H9 (cell line): Measurements from ENCODE around the gene ZNF562. TPM values are rescaled to one million over a fixed set of nuclear protein-coding genes. Genes with fewer than 3 reads are reported as not detected.
"Not testable (repeated sequence)": the region's sequence is repeated elsewhere in the genome, so short reads cannot be mapped to it uniquely, and the experiment has no call there.

ENCODE experiments used
- DNase-seq: peaks from one replicate; pipeline ENCODE4 v3.0.0-alpha.2; 2017
- H2AFZ ChIP-seq: one replicate; pipeline ENCODE4 v1.6.1; 2013; ENCODE audit warnings: mild to moderate bottlenecking, low read length, control low read depth, moderate library complexity
- H2AK5ac ChIP-seq: 2 replicates; pipeline ENCODE4 v1.6.1; 2013; ENCODE audit warnings: low read length, control low read depth, mixed read lengths; ENCODE audit not compliant: insufficient read length
- H2BK120ac ChIP-seq: one replicate; pipeline ENCODE4 v1.6.1; 2013; ENCODE audit warnings: low read depth, mild to moderate bottlenecking, low read length, control low read depth, inconsistent platforms; ENCODE audit not compliant: poor library complexity, severe bottlenecking
- H2BK12ac ChIP-seq: 2 replicates; pipeline ENCODE4 v1.6.1; 2013; ENCODE audit warnings: low read length, control low read depth, mixed read lengths, low read depth; ENCODE audit not compliant: insufficient read length
- H2BK15ac ChIP-seq: 2 replicates; pipeline ENCODE4 v1.6.1; 2013; ENCODE audit warnings: low read depth, low read length, control low read depth
- H2BK20ac ChIP-seq: one replicate; pipeline ENCODE4 v1.6.1; 2013; ENCODE audit warnings: low read depth, mild to moderate bottlenecking, low read length, control low read depth, inconsistent platforms; ENCODE audit not compliant: poor library complexity, severe bottlenecking
- H2BK5ac ChIP-seq: 2 replicates; pipeline ENCODE4 v1.6.1; 2013; ENCODE audit warnings: low read length, control low read depth, mixed read lengths; ENCODE audit not compliant: insufficient read length
- H3K14ac ChIP-seq: 2 replicates; pipeline ENCODE4 v1.6.1; 2013; ENCODE audit warnings: low read length, control low read depth; ENCODE audit not compliant: insufficient read depth
- H3K18ac ChIP-seq: 2 replicates; pipeline ENCODE4 v1.6.1; 2013; ENCODE audit warnings: low read depth, mild to moderate bottlenecking, mixed read lengths, low read length, control low read depth; ENCODE audit not compliant: insufficient read length
- H3K23ac ChIP-seq: 2 replicates; pipeline ENCODE4 v1.6.1; 2013; ENCODE audit warnings: low read length, control low read depth, mixed read lengths, low read depth; ENCODE audit not compliant: insufficient read length
- H3K23me2 ChIP-seq: 2 replicates; pipeline ENCODE4 v1.6.1; 2013; ENCODE audit warnings: low read depth, mild to moderate bottlenecking, mixed read lengths, low read length, control low read depth; ENCODE audit not compliant: insufficient read length, poor library complexity, severe bottlenecking
- H3K27ac ChIP-seq: 2 replicates; pipeline ENCODE4 v1.5.1; 2013; ENCODE audit warnings: low read length, control low read depth, mixed read lengths, low read depth; ENCODE audit not compliant: insufficient read length
- H3K27me3 ChIP-seq: 2 replicates; pipeline ENCODE4 v1.6.1; 2013; ENCODE audit warnings: low read length, control low read depth, inconsistent platforms; ENCODE audit not compliant: insufficient read depth
- H3K4ac ChIP-seq: 2 replicates; pipeline ENCODE4 v1.6.1; 2013; ENCODE audit warnings: low read depth, mild to moderate bottlenecking, control low read depth, inconsistent platforms, low read length, moderate library complexity
- H3K4me1 ChIP-seq: 2 replicates; pipeline ENCODE4 v1.6.1; 2013; ENCODE audit warnings: low read length, control low read depth, inconsistent platforms; ENCODE audit not compliant: insufficient read depth
- H3K4me2 ChIP-seq: 2 replicates; pipeline ENCODE4 v1.6.1; 2013; ENCODE audit warnings: low read length, control low read depth, mixed read lengths; ENCODE audit not compliant: insufficient read length, insufficient read depth
- H3K56ac ChIP-seq: 2 replicates; pipeline ENCODE4 v1.6.1; 2013; ENCODE audit warnings: low read depth, mild to moderate bottlenecking, mixed read lengths, low read length, control low read depth; ENCODE audit not compliant: insufficient read length
- H3K79me1 ChIP-seq: 2 replicates; pipeline ENCODE4 v1.6.1; 2013; ENCODE audit warnings: low read depth, mild to moderate bottlenecking, moderate library complexity, low read length, control low read depth, inconsistent platforms; ENCODE audit not compliant: insufficient read depth, poor library complexity, severe bottlenecking
- H3K79me2 ChIP-seq: 2 replicates; pipeline ENCODE4 v1.6.1; 2013; ENCODE audit warnings: low read length, control low read depth, inconsistent platforms; ENCODE audit not compliant: insufficient read depth
- H3K9ac ChIP-seq: 2 replicates; pipeline ENCODE4 v1.6.1; 2013; ENCODE audit warnings: low read length, control low read depth, mixed read lengths; ENCODE audit not compliant: insufficient read length; ENCODE audit errors: extremely low read depth
- H3K9me3 ChIP-seq: one replicate; pipeline ENCODE4 v1.6.1; 2013; ENCODE audit warnings: low read depth, low read length, inconsistent platforms; ENCODE audit not compliant: control insufficient read depth
- H3T11ph ChIP-seq: one replicate; pipeline ENCODE4 v1.6.1; 2013; ENCODE audit warnings: mild to moderate bottlenecking, low read length, control low read depth, inconsistent platforms
- H4K20me1 ChIP-seq: one replicate; pipeline ENCODE4 v1.6.1; 2013; ENCODE audit not compliant: control insufficient read depth, insufficient read length, insufficient read depth
- H4K5ac ChIP-seq: 2 replicates; pipeline ENCODE4 v1.6.1; 2013; ENCODE audit warnings: low read depth, mild to moderate bottlenecking, mixed read lengths, low read length, control low read depth; ENCODE audit not compliant: insufficient read length
- H4K8ac ChIP-seq: replicated peaks from 2 replicates; pipeline ENCODE4 v1.6.1; 2013; ENCODE audit warnings: low read length, control low read depth, mixed read lengths, low read depth; ENCODE audit not compliant: insufficient read length
- H4K91ac ChIP-seq: 2 replicates; pipeline ENCODE4 v1.6.1; 2013; ENCODE audit warnings: low read depth, mild to moderate bottlenecking, moderate library complexity, mixed read lengths, low read length, control low read depth; ENCODE audit not compliant: insufficient read length
- H3K27ac Mint-ChIP-seq, 3 experiments: 2 replicates in 2 of 3; 3 replicates in 1 of 3; pipeline ENCODE4 v1.8.0; 2020 to 2021; ENCODE audit warnings: mixed read lengths in 3 of 3, mild to moderate bottlenecking in 1 of 3, moderate library complexity in 1 of 3
- H3K27me3 Mint-ChIP-seq: 2 replicates; pipeline ENCODE4 v1.8.0; 2021; ENCODE audit warnings: low read depth, mild to moderate bottlenecking, moderate library complexity, mixed read lengths
- H3K36me3 Mint-ChIP-seq, 3 experiments: 2 replicates in 2 of 3; 3 replicates in 1 of 3; pipeline ENCODE4 v1.8.0; 2020 to 2021; ENCODE audit warnings: low read depth in 3 of 3, mixed read lengths in 3 of 3; ENCODE audit not compliant: insufficient read depth in 1 of 3
- H3K4me1 Mint-ChIP-seq, 2 experiments: 2 replicates each; pipeline ENCODE4 v1.8.0; 2020; ENCODE audit warnings: mixed read lengths in 2 of 2
- H3K4me3 Mint-ChIP-seq, 2 experiments: 2 replicates in 1 of 2; 3 replicates in 1 of 2; pipeline ENCODE4 v1.8.0; 2020 to 2021; ENCODE audit warnings: mild to moderate bottlenecking in 2 of 2, mixed read lengths in 2 of 2, moderate library complexity in 1 of 2
- H3K9me3 Mint-ChIP-seq, 2 experiments: 2 replicates in 1 of 2; 3 replicates in 1 of 2; pipeline ENCODE4 v1.8.0; 2020; ENCODE audit warnings: mild to moderate bottlenecking in 2 of 2, mixed read lengths in 2 of 2, moderate library complexity in 1 of 2
- CTCF ChIP-seq: fragments of 200-600 bp; sonication (generic); conservative IDR thresholded peaks from 3 replicates; pipeline ENCODE4 v1.8.0; 2021; ENCODE audit warnings: antibody characterized with exemption, mild to moderate bottlenecking
- WGBS: extraction: QIAGEN DNeasy Blood & Tissue Kit; methylation state at CpG from one replicate; pipeline ENCODE4 v1.1.7; 2013; ENCODE audit warnings: missing lambda C conversion rate, low lambda C conversion rate, mixed read lengths; ENCODE audit not compliant: insufficient read length; ENCODE audit errors: extremely low coverage; 5-methylcytosine and 5-hydroxymethylcytosine counted together
- total RNA-seq: library from RNA; stranded (reverse); gene quantifications from 2 replicates; pipeline ENCODE4 v1.2.1, GENCODE V29; 2021

The ZNF562 gene
- total RNA-seq, 1 experiment from 2014 or later = 15.7 TPM

- no peaks in the 10 kb centered on the region; a peak in 1 of 4 replicates for H3K4me1 Mint-ChIP-seq
- no CpG with 5 or more reads among the region's 2 CpGs for WGBS
- Histone ChIP-seq H4K91ac (no peak overlapping the region), H4K5ac (no peak overlapping the region), H2AK5ac (no peak overlapping the region), H3K14ac (no peak overlapping the region), H3K27ac (no peak overlapping the region), H3K79me1 (peaks cover 5% of the 10 kb centered on the region), H3K79me2 (no peaks in the 10 kb centered on the region; the same call in 1 of the 2 replicates), H3K9ac (no peak overlapping the region), H2BK5ac (no peak overlapping the region), H3K4ac (no peak overlapping the region), H2BK120ac (no peak overlapping the region), H2BK20ac (no peak overlapping the region), H2BK12ac (no peak overlapping the region), H3T11ph (no peak overlapping the region), H3K18ac (no peak overlapping the region), H4K8ac (no peak overlapping the region), H4K20me1 (no peaks in the 10 kb centered on the region), H3K4me2 (no peak overlapping the region), H3K27me3 (no peaks in the 10 kb centered on the region), H3K9me3 (peaks cover 10% of the 10 kb centered on the region), H2AFZ (no peak overlapping the region), H3K4me1 (no peaks in the 10 kb centered on the region), H3K23me2 (no peaks in the 10 kb centered on the region), H3K23ac (no peak overlapping the region), H2BK15ac (no peak overlapping the region), H3K56ac (no peak overlapping the region)
- no peak overlapping the region; a peak in 1 of 7 replicates for H3K27ac Mint-ChIP-seq
- H3K4me3 Mint-ChIP-seq = no peak overlapping the region
- peaks cover 13 to 32% of the 10 kb centered on the region in 2 experiments; a peak in 4 of 5 replicates for H3K9me3 Mint-ChIP-seq
- DNase-seq = no peak
- peaks cover 28 to 49% (median 36%) of the 10 kb centered on the region in 3 experiments for H3K36me3 Mint-ChIP-seq
- no peak for TF ChIP-seq CTCF
- H3K27me3 Mint-ChIP-seq = no peaks in the 10 kb centered on the region
These were observed 16.1 kb downstream of the ZNF562 start for GRCh38 chr19:9658769-9659168.

GRCh38 chr19:9653066-9653555, 21.8 kb downstream of the ZNF562 start:
- H2AFZ ChIP-seq, H3K79me1 ChIP-seq, H2BK120ac ChIP-seq, H2BK12ac ChIP-seq, H3K79me2 ChIP-seq, H3K27ac Mint-ChIP-seq, H3K56ac ChIP-seq, H3K4ac ChIP-seq, H3K18ac ChIP-seq, H2BK5ac ChIP-seq, H3K14ac ChIP-seq, H3K9ac ChIP-seq, H3K4me2 ChIP-seq, H4K5ac ChIP-seq, H2BK20ac ChIP-seq, H3K27me3 Mint-ChIP-seq, H3K23me2 ChIP-seq, H4K8ac ChIP-seq, H3T11ph ChIP-seq, H3K4me1 ChIP-seq, H3K4me3 Mint-ChIP-seq, H4K20me1 ChIP-seq, H2BK15ac ChIP-seq, H3K27me3 ChIP-seq, H3K23ac ChIP-seq, H2AK5ac ChIP-seq, H4K91ac ChIP-seq, H3K27ac ChIP-seq, DNase-seq: not testable (repeated sequence)
- H3K9me3 ChIP-seq = peaks cover 44% of the 10 kb centered on the region
- WGBS = no CpG with 5 or more reads among the region's 5 CpGs
- peaks cover 21% of the 10 kb centered on the region in 2 experiments for H3K4me1 Mint-ChIP-seq
- H3K36me3 Mint-ChIP-seq = peaks cover 71 to 80% (median 72%) of the 10 kb centered on the region in 3 experiments
- H3K9me3 Mint-ChIP-seq = peaks cover 46 to 69% of the 10 kb centered on the region in 2 experiments
